Right cardiac atrium (tissue), 5 donors: ENCODE data around the gene CTNND2. TPM values are rescaled to one million over a fixed set of nuclear protein-coding genes. Genes with fewer than 3 reads are reported as not detected.
A peak's percentile ranks its signal among the peaks of the same experiment; 100 is the strongest.

Experiments used
- ATAC-seq, 2 donors: fragments of 200-7000 bp; cut with Tn5 transposase; one replicate each; pipeline versions ENCODE4 v1.8.0 to v1.9.1; 2020; ENCODE audit warnings: moderate library complexity in 2 of 2, mild to moderate bottlenecking in 1 of 2
- DNase-seq, 3 donors: peaks; one replicate each; pipeline ENCODE4 v3.0.0-alpha.2; 2020
- H3K27ac ChIP-seq: one replicate; pipeline ENCODE4 v1.5.1; 2013; ENCODE audit warnings: mild to moderate bottlenecking, low read length, control low read depth, moderate library complexity
- H3K27me3 ChIP-seq: one replicate; pipeline ENCODE4 v1.6.1; 2013; ENCODE audit not compliant: control insufficient read depth, insufficient read depth
- H3K4me1 ChIP-seq: one replicate; pipeline ENCODE4 v1.6.1; 2013; ENCODE audit warnings: low read length; ENCODE audit not compliant: control insufficient read depth, insufficient read depth
- H3K4me3 ChIP-seq: one replicate; pipeline ENCODE4 v1.5.1; 2013; ENCODE audit warnings: low read length, control low read depth
- H3K9me3 ChIP-seq: one replicate; pipeline ENCODE4 v1.6.1; 2013; ENCODE audit warnings: low read length; ENCODE audit not compliant: control insufficient read depth
- WGBS: extraction: QIAGEN DNeasy Blood & Tissue Kit; methylation state at CpG from one replicate; pipeline ENCODE4 v1.1.7; 2013; 5-methylcytosine and 5-hydroxymethylcytosine counted together
- intact Hi-C, 4 donors: fragments of 100-400 bp; cut with DNase I; formaldehyde crosslinking; loops; one replicate each; pipeline versions ENCODE4 v1.11.0 to v1.14.0; 2022 to 2023
- polyA plus RNA-seq: library from polyadenylated mRNA; stranded (reverse); fragments of 200-250 nt; gene quantifications from one replicate; pipeline ENCODE4 v1.2.3, GENCODE V29; 2013
- total RNA-seq, 4 donors: library from RNA; stranded (reverse); fragmentation: NEBNext Ultra II Directional; extraction: Animal tissue kit (Norgen Biotek cat#: 25700); gene quantifications; one replicate each; pipeline ENCODE4 v1.2.1, GENCODE V29; 2021
- donor health status: healthy with polysubstance abuse.
- donor health status: DM: no; HTN: yes; CAD: no.
- donor health status: DM: no; HTN: no; CAD: no.
- donor health status: DM: no; HTN: yes; CAD: no; lungs with severe emphysema.
- donor health status: DM: yes; HTN: yes; CAD: no.

CTNND2 gene
- total and polyA plus RNA-seq, 5 donors, result 2.6 to 14.0 (median 4.8) TPM

DNA sequence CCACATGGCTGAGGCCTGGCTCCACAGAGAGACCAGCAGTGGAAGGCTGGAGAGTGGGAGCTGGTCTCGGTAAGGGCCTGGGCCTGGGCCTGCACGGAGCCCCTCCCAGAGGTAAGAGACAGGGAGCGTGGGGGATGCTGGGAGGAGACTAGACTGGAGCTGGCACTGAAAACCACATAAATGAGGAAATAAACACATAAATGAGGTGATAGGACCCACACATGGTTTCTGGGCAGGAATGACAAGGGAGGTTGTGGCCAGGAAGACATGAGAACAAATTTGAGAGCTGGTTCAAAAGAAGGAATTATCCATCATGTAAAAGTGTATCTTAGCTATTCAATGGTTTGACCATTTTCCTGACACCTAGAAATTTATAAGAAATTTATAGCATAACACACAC lies 691.5 kb downstream of the CTNND2 start:
- no peaks in the 10 kb centered on the region for H3K4me1 ChIP-seq
- intact Hi-C loops, result no loop called here
- no peak overlapping the region for H3K27ac ChIP-seq
- no peaks in the 10 kb centered on the region for H3K27me3 ChIP-seq
- peaks cover 8% of the 10 kb centered on the region for H3K9me3 ChIP-seq
- H3K4me3 ChIP-seq, result no peak overlapping the region
- DNase-seq (no peak), ATAC-seq (no peak)
- 84% methylated on average over 3 of the region's 3 CpGs for WGBS

DNA sequence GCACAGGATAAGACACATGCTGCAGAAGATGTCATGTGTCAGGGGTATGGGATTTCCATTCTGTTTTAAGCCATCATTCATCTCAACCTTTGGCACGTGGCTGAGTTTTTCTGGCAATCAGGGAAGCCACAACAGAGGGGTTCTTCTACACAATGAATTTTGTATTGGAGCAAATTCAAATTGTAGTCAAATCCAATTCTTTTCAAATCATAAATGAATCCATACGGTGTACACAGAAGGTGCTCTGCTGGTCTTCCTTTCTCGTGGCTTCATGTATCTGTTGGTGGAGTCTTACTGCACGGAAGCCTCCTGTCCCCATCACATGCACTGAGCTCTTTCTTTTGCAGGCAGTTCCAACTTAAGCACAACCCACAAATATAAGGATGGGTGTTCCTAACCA lies 706.5 kb downstream of the CTNND2 start:
- ATAC-seq, result no peak

DNA sequence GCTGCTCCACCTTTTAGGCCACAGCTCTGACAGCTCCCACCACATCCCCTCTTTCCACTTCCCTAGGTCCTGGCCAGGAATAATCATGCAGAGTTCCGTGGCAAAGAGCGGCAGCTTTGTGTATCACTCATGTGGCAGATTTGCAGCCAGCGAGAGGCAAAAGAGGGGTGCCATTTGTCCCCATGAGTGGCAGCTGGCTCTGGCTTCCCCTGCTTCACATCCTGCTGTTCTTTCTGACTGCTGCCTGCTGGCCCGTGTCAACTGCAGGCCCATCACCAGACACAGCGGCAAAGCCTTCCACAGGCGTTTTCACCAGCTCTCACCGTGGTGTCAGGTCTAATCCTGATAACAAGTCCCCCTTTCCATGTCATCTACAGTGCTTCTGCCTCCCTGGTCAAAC lies 712.6 kb downstream of the CTNND2 start:
- WGBS, result 73% methylated on average over 7 of the region's 7 CpGs
- Histone ChIP-seq H3K4me3 (no peak overlapping the region), H3K9me3 (peaks cover 2% of the 10 kb centered on the region), H3K27ac (no peak overlapping the region), H3K4me1 (no peaks in the 10 kb centered on the region), H3K27me3 (no peaks in the 10 kb centered on the region)
- ATAC-seq, result no peak
- intact Hi-C loops, result no loop called here
- DNase-seq, result no peak

More for the DNA sequence above, 706.5 kb downstream of the CTNND2 start:
- Histone ChIP-seq H3K27me3 (no peaks in the 10 kb centered on the region), H3K4me3 (no peak overlapping the region), H3K9me3 (peaks cover 3% of the 10 kb centered on the region), H3K27ac (no peak overlapping the region), H3K4me1 (no peaks in the 10 kb centered on the region)
- 83% methylated on average over 4 of the region's 4 CpGs for WGBS
- no peak for DNase-seq
- intact Hi-C loops, result no loop called here

DNA sequence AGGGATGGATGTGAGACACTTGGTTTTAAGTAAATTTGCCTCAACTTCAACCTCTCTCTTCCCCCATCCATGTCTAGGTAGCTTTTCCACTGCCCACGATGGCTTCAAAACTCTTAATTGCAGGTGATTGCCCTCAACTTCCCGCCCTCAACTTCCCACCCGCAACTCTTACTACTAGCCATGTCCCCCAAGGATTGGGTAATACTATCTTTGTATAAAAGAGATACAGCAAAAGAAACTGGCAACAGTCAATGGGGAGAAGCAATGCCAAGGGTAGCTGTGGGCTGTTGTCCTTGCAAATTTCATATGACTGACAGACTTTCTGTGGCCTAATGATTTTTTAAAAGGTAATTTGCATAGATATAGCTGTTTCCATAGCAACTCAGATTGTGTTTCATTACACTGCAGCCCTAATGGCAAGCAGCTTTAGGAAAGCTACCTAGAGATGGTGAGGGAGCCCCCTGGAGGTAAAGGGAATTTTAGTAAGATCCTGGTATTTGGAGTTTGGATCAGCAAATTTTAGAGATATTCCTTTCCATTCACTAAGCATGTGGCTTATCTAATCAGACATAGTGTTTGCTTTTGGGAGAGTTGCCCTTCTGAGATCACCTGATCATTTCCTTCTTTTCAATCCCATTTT lies 721.7 kb downstream of the CTNND2 start:
- ATAC-seq (peak in 1 of 2 donors; percentile 46), DNase-seq (no peak)
- no peak overlapping the region for H3K4me3 ChIP-seq
- no peaks in the 10 kb centered on the region for H3K27me3 ChIP-seq
- intact Hi-C loops, result no loop called here
- WGBS, result 52% methylated on average over 3 of the region's 3 CpGs
- H3K4me1 ChIP-seq, result no peaks in the 10 kb centered on the region
- H3K27ac ChIP-seq, result no peak overlapping the region
- H3K9me3 ChIP-seq, result no peaks in the 10 kb centered on the region

DNA sequence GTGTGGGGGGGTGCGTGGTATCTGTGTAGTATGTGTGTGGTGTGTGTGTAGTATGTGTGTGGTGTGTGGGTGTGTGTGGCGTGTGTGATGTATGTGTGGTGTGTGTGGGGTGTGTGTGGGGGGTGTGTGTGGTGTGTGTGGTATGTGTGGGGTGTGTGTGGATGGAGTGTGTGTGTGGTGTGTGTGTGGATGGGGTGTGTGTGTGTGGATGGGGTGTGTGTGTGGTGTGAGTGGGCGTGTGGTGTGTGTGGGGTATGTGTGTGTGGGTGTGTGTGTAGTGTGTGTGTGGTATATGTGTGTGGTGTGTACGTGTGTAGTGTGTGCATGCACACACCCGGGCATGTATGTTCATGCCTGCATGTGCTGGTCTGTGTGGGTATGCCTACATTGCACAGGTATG lies 722.3 kb downstream of the CTNND2 start:
- H3K4me1 ChIP-seq, result no peaks in the 10 kb centered on the region
- H3K4me3 ChIP-seq, result no peak overlapping the region
- DNase-seq, result no peak
- ATAC-seq, result peak; percentile 36 to 37
- intact Hi-C loops, result no loop called here
- H3K27ac ChIP-seq, result no peak overlapping the region
- H3K9me3 ChIP-seq, result no peaks in the 10 kb centered on the region
- H3K27me3 ChIP-seq, result no peaks in the 10 kb centered on the region
- WGBS, result 74% methylated on average over 5 of the region's 5 CpGs

DNA sequence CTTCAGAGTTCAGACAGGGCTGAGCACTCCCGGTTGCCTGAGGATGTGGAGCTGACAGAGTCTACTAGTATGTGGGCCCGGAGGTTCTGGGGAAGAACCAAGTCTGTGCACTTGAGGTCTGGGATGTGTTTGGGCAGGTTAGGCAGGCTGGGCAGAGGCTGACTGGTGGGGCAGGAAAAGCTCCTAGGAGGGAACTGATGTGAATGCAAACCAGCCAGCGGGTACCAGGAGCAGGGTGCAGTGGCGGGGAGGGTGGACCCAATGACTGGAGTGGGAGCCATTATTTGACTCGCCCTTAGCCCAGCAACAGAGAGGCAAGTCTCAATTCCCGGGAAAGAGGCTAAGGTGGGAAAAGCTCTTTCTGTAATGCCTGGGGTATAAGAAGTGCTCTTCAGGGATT lies 723.4 kb downstream of the CTNND2 start:
- H3K27me3 ChIP-seq, result no peaks in the 10 kb centered on the region
- no peak overlapping the region for H3K4me3 ChIP-seq
- 87% methylated on average over 6 of the region's 6 CpGs for WGBS
- no peaks in the 10 kb centered on the region for H3K4me1 ChIP-seq
- DNase-seq (peak in 1 of 3 donors; percentile 40), ATAC-seq (no peak)
- intact Hi-C loops, result no loop called here
- no peaks in the 10 kb centered on the region for H3K9me3 ChIP-seq
- H3K27ac ChIP-seq, result no peak overlapping the region

DNA sequence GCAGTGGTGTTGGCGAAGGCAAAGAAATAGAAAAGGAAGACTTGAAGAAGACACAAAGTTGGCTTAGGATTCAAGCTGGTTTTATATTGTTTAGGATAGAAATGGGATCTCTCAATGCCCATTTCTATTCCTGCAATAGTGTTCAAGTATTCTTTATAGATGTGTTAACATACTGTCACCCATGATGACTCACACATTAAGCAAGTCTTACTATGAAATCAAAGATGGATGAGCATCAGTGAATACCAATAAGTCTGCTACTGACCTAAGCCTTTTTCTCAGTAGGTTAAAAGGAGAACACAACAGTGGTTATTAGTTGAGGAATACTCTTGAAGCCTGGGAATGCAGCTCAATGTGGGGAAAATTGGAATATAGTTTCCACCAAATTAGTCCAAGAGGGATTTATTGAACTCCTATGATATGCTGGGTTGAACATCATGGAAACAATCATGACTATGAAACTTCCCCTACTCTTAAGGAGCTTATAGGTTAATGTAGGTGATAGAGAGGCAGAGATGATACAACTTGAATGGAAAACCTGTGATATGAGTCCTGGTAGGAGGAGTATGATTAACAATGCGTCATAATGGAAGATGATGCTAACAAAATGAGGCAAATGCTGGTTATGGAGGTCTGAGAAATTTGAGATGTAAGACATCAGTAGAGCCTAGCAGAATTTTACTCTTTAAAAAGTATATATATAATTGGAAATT lies 726.1 kb downstream of the CTNND2 start:
- H3K4me3 ChIP-seq, result no peak overlapping the region
- H3K27me3 ChIP-seq, result no peaks in the 10 kb centered on the region
- no peak for ATAC-seq
- no peak overlapping the region for H3K27ac ChIP-seq
- no peaks in the 10 kb centered on the region for H3K4me1 ChIP-seq
- no peaks in the 10 kb centered on the region for H3K9me3 ChIP-seq
- no peak for DNase-seq
- 93% methylated on average over 2 of the region's 2 CpGs for WGBS
- intact Hi-C loops, result no loop called here

DNA sequence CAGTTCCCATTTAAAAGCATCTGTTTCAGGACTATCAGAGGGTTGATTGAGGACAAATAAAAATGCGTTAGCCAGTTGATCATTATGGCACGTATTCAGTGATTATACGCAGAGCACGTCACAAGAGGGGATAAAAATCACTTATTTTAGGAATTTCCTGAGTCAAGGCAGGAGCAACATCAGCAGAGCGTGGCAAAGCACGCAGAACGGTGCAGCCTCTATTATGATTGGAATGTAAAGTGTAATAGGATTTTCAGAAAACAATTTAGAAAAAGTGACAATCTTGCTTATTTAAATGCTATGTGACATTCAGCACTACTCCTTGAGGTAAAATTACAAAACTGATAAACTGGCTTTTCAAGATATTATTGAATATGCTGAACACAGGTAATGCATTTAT lies 729.7 kb downstream of the CTNND2 start:
- no peaks in the 10 kb centered on the region for H3K4me1 ChIP-seq
- ATAC-seq (no peak), DNase-seq (no peak)
- H3K9me3 ChIP-seq, result no peaks in the 10 kb centered on the region
- H3K4me3 ChIP-seq, result no peak overlapping the region
- WGBS, result 45% methylated on average over 7 of the region's 7 CpGs
- H3K27ac ChIP-seq, result no peak overlapping the region
- no peaks in the 10 kb centered on the region for H3K27me3 ChIP-seq
- intact Hi-C loops, result no loop called here

DNA sequence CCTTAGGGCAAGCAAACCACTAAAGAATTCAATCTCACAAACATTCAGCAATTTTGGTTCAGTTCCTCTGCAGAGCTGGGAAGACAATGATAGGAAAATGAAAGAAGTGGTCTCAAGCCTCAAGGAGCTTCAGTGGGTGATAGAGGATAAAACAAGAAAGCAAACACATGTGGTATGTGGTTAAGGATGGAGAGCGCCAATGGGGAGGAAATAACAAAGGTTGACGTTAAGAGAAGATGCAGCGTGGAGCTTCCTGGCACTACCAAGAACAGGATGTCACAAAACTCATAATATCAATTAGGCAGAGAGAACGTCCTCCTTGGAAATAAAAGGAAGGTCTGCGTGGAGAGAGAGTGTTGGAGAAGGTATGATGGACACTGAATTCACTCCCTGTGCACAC lies 731.8 kb downstream of the CTNND2 start:
- Histone ChIP-seq H3K4me3 (no peak overlapping the region), H3K27me3 (no peaks in the 10 kb centered on the region), H3K9me3 (no peaks in the 10 kb centered on the region), H3K27ac (no peak overlapping the region), H3K4me1 (no peaks in the 10 kb centered on the region)
- DNase-seq, result no peak
- no peak for ATAC-seq
- intact Hi-C loops, result no loop called here
- 72% methylated on average over 5 of the region's 5 CpGs for WGBS

DNA sequence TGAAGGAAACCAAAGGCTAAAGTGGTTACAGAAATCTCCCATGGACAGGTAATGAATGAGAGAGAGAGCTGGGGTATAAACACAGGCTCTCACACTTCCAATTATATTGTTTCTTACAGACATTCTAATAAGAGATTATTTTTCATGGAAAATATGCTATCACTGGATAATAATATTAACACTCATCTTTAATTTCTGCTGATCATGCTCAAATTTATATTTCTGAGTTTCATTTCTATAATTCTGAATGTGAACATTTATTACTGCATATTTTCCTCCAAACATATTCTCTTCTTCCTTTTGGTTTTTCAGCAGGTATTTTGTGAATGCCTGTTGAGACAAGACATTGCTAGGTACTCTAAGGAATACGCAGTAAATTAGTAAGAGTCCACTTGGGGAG lies 733.0 kb downstream of the CTNND2 start:
- DNase-seq (no peak), ATAC-seq (no peak)
- Histone ChIP-seq H3K27ac (no peak overlapping the region), H3K4me1 (no peaks in the 10 kb centered on the region), H3K4me3 (no peak overlapping the region), H3K27me3 (no peaks in the 10 kb centered on the region), H3K9me3 (no peaks in the 10 kb centered on the region)
- intact Hi-C loops, result no loop called here
- 88% methylated on average over 1 of the region's 1 CpG for WGBS

DNA sequence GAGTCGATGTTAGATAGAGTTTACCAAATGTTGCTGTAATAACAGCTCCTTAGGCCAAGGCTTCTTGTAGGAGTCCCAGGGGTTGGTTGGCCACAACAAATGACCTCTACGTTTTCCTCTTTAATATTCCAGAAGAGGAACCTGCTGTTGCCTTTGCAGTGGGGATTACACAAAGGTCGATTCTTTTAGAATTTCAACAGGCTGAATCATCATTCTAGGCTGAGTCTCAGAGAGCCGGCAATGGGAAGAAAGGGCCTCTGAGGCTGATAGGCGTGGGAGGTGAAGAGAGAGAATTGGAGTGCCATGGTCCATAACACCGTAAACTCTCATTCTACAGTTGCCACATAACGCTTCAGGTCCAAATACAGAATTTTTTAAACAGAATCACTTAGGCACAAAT lies 737.3 kb downstream of the CTNND2 start:
- Histone ChIP-seq H3K27ac (no peak overlapping the region), H3K4me1 (no peaks in the 10 kb centered on the region), H3K9me3 (no peaks in the 10 kb centered on the region), H3K27me3 (no peaks in the 10 kb centered on the region), H3K4me3 (no peak overlapping the region)
- 74% methylated on average over 7 of the region's 7 CpGs for WGBS
- intact Hi-C loops, result no loop called here
- ATAC-seq (no peak), DNase-seq (no peak)
